ENCODE results near the gene PTPRN2. TPM values are rescaled to one million over a fixed set of nuclear protein-coding genes. Genes with fewer than 3 reads are reported as not detected.

PTPRN2 gene
- total RNA-seq, 1 experiment from 2014 or later = 1.1 TPM

GRCh38 chr7:158506626-158507025, 81.0 kb downstream of the PTPRN2 start:
- DNase-seq (ENCODE audit: low read depth, low spot score) = no peak
- no peaks in the 10 kb centered on the region for H3K4me1 ChIP-seq (ENCODE audit: control insufficient read depth, insufficient read depth, low read length)
- no peaks in the 10 kb centered on the region for H3K36me3 ChIP-seq (ENCODE audit: control insufficient read depth, insufficient read depth, low read length)
- TF ChIP-seq POLR2AphosphoS5 (IDR thresholded peaks at IDR 0.05; ENCODE audit: low read depth, low read length) (no peak), CTCF (IDR thresholded peaks at IDR 0.05) (no peak), TCF7L2 (IDR thresholded peaks at IDR 0.05; ENCODE audit: low read depth, low read length) (no peak), REST (IDR thresholded peaks at IDR 0.05; ENCODE audit: insufficient read depth in 1 of 2, low read depth in 2 of 2, low read length in 1 of 2) (no peak), SIN3A (IDR thresholded peaks at IDR 0.05; ENCODE audit: borderline replicate concordance, insufficient read depth, low read depth, low read length) (no peak)
- CTCF ChIA-PET = no interaction called here
- POLR2A ChIA-PET = no interaction called here
- intact Hi-C loops (cut with micrococcal nuclease; ENCODE audit: unreplicated experiment) (no loop called here), in situ Hi-C loops (cut with HindIII; ENCODE audit: low pct_unique_long_range_greater_than_20kb, low sequenced_read_pairs) (no loop called here)
- BruUV-seq (replicated peaks) = no TSS peak
- H3K27me3 ChIP-seq (ENCODE audit: control insufficient read depth, insufficient read depth, low read length) = peaks cover 3% of the 10 kb centered on the region; the same call in 1 of the 2 replicates
- peaks cover 18% of the 10 kb centered on the region for H3K9me3 ChIP-seq (ENCODE audit: control insufficient read depth, insufficient read depth, low read depth, low read length)
- no peak overlapping the region for H3K27ac ChIP-seq (ENCODE audit: low read length)
- no peak overlapping the region for H3K4me3 ChIP-seq (ENCODE audit: low read depth in 2 of 2, low read length in 2 of 2)
- no peak for ATAC-seq

GRCh38 chr7:158505683-158506082, 81.9 kb downstream of the PTPRN2 start:
- ATAC-seq = no peak
- no peak for TF ChIP-seq REST (IDR thresholded peaks at IDR 0.05; ENCODE audit: insufficient read depth in 1 of 2, low read depth in 2 of 2, low read length in 1 of 2)
- no peak for TF ChIP-seq SIN3A (IDR thresholded peaks at IDR 0.05; ENCODE audit: borderline replicate concordance, insufficient read depth, low read depth, low read length)
- no peak for TF ChIP-seq POLR2AphosphoS5 (IDR thresholded peaks at IDR 0.05; ENCODE audit: low read depth, low read length)
- no peak for TF ChIP-seq TCF7L2 (IDR thresholded peaks at IDR 0.05; ENCODE audit: low read depth, low read length)
- no peak for TF ChIP-seq CTCF (IDR thresholded peaks at IDR 0.05)
- no peak overlapping the region for H3K27ac ChIP-seq (ENCODE audit: low read length)
- H3K36me3 ChIP-seq (ENCODE audit: control insufficient read depth, insufficient read depth, low read length) = no peaks in the 10 kb centered on the region
- H3K9me3 ChIP-seq (ENCODE audit: control insufficient read depth, insufficient read depth, low read depth, low read length) = peaks cover 18% of the 10 kb centered on the region
- no peak overlapping the region for H3K4me3 ChIP-seq (ENCODE audit: low read depth in 2 of 2, low read length in 2 of 2)
- ChIA-PET POLR2A (no interaction called here), CTCF (no interaction called here)
- in situ Hi-C loops (cut with HindIII; ENCODE audit: low pct_unique_long_range_greater_than_20kb, low sequenced_read_pairs) = no loop called here
- no peak for DNase-seq (ENCODE audit: low read depth, low spot score)
- intact Hi-C loops (cut with micrococcal nuclease; ENCODE audit: unreplicated experiment) = no loop called here
- no peaks in the 10 kb centered on the region for H3K27me3 ChIP-seq (ENCODE audit: control insufficient read depth, insufficient read depth, low read length)
- no TSS peak for BruUV-seq (replicated peaks)
- no peaks in the 10 kb centered on the region for H3K4me1 ChIP-seq (ENCODE audit: control insufficient read depth, insufficient read depth, low read length)
